ENCODE measurements around the gene KDM7A.

- TF ChIP-seq, protein P1, sequence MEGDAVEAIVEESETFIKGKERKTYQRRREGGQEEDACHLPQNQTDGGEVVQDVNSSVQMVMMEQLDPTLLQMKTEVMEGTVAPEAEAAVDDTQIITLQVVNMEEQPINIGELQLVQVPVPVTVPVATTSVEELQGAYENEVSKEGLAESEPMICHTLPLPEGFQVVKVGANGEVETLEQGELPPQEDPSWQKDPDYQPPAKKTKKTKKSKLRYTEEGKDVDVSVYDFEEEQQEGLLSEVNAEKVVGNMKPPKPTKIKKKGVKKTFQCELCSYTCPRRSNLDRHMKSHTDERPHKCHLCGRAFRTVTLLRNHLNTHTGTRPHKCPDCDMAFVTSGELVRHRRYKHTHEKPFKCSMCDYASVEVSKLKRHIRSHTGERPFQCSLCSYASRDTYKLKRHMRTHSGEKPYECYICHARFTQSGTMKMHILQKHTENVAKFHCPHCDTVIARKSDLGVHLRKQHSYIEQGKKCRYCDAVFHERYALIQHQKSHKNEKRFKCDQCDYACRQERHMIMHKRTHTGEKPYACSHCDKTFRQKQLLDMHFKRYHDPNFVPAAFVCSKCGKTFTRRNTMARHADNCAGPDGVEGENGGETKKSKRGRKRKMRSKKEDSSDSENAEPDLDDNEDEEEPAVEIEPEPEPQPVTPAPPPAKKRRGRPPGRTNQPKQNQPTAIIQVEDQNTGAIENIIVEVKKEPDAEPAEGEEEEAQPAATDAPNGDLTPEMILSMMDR (IDR thresholded peaks at IDR 0.05) = no peak
- no peak for TF ChIP-seq POLR2A (IDR thresholded peaks at IDR 0.05)
These were observed 16.5 kb downstream of the KDM7A start for GRCh38 chr7:140160308-140160707.

All from prostate gland (tissue), 2 donors.